ENCODE measurements around the gene MAGI1.

DNA sequence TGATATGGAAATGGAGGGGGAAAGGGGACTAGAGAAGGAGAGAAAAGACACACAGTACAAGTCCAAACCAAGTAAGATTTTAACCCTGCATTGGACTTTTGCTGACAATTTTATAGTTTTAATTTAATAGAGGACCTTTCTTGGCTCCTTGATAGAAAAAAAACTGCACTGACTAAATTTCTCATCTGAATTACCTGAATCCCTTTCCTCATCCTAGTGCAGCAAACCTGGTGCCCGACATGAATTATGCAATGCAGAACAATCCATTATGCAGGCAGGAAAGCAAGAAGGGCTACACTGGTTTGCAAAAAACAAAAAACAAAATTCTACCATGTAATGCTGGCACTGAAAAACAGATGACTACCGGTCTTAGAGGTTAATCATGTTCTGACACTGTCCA is 15.5 kb downstream of the MAGI1 start:
- TF ChIP-seq CTCF (IDR thresholded peaks at IDR 0.05; ENCODE audit: insufficient read depth, low read length, poor library complexity, severe bottlenecking) (no peak), EZH2phosphoT487 (conservative IDR thresholded peaks at IDR 0.05; ENCODE audit: low read length) (no peak)
